Neuron (in vitro differentiated cells): ENCODE data around the gene GDPGP1.
"Not testable (repeated sequence)": the region's sequence is repeated elsewhere in the genome, so short reads cannot be mapped to it uniquely, and the experiment has no call there.

Experiments
- H2AFZ ChIP-seq: one replicate; pipeline ENCODE4 v1.6.1; 2013; ENCODE audit warnings: low read depth, mild to moderate bottlenecking, inconsistent platforms, low read length, moderate library complexity
- H3K27me3 ChIP-seq: one replicate; pipeline ENCODE4 v1.6.1; 2013; ENCODE audit warnings: low read length; ENCODE audit not compliant: insufficient read depth
- H3K36me3 ChIP-seq: one replicate; pipeline ENCODE4 v1.6.1; 2013; ENCODE audit warnings: low read length; ENCODE audit not compliant: insufficient read depth
- H3K4me1 ChIP-seq: one replicate; pipeline ENCODE4 v1.6.1; 2013; ENCODE audit warnings: low read length; ENCODE audit not compliant: insufficient read depth
- H3K4me3 ChIP-seq: 2 replicates; pipeline ENCODE4 v1.5.1; 2013; ENCODE audit warnings: mild to moderate bottlenecking, low read length, moderate library complexity
- H3K9me3 ChIP-seq: one replicate; pipeline ENCODE4 v1.6.1; 2013; ENCODE audit warnings: low read length

Gene GDPGP1

GRCh38 chr15:90266061-90266431 is 32.0 kb downstream of the GDPGP1 start:
- H3K9me3 ChIP-seq = no peaks in the 10 kb centered on the region
- no peaks in the 10 kb centered on the region for H3K27me3 ChIP-seq
- peak overlapping the region; percentile 83 for H3K4me3 ChIP-seq
- H2AFZ ChIP-seq = peak overlapping the region; percentile 82
- H3K36me3 ChIP-seq = peaks cover 31% of the 10 kb centered on the region
- peaks cover 29% of the 10 kb centered on the region for H3K4me1 ChIP-seq

GRCh38 chr15:90266485-90266884 is 32.5 kb downstream of the GDPGP1 start:
- Histone ChIP-seq H3K27me3 (no peaks in the 10 kb centered on the region), H3K36me3 (peaks cover 36% of the 10 kb centered on the region), H3K4me3 (peak overlapping the region; percentile 83), H2AFZ (no peak overlapping the region), H3K9me3 (no peaks in the 10 kb centered on the region), H3K4me1 (peaks cover 29% of the 10 kb centered on the region)

- Histone ChIP-seq H3K9me3 (no peaks in the 10 kb centered on the region), H3K4me1 (peaks cover 29% of the 10 kb centered on the region), H3K36me3 (peaks cover 54% of the 10 kb centered on the region), H3K27me3 (no peaks in the 10 kb centered on the region), H2AFZ (no peak overlapping the region), H3K4me3 (no peak overlapping the region)
These were observed 34.4 kb downstream of the GDPGP1 start for GRCh38 chr15:90268415-90268814.

GRCh38 chr15:90270502-90271150 is 36.6 kb downstream of the GDPGP1 start:
- Histone ChIP-seq H3K4me3 (no peak overlapping the region), H3K27me3 (no peaks in the 10 kb centered on the region), H3K36me3 (peaks cover 61% of the 10 kb centered on the region), H2AFZ (no peak overlapping the region), H3K9me3 (no peaks in the 10 kb centered on the region), H3K4me1 (peaks cover 20% of the 10 kb centered on the region)

- no peak overlapping the region for H2AFZ ChIP-seq
- H3K4me1 ChIP-seq = peaks cover 18% of the 10 kb centered on the region
- no peak overlapping the region for H3K4me3 ChIP-seq
- no peaks in the 10 kb centered on the region for H3K9me3 ChIP-seq
- H3K36me3 ChIP-seq = peaks cover 62% of the 10 kb centered on the region
- H3K27me3 ChIP-seq = no peaks in the 10 kb centered on the region
These were observed 37.6 kb downstream of the GDPGP1 start for GRCh38 chr15:90271459-90272166.

GRCh38 chr15:90278467-90278866 is 44.5 kb downstream of the GDPGP1 start:
- not testable (repeated sequence) for H3K4me3 ChIP-seq, H3K36me3 ChIP-seq, H3K27me3 ChIP-seq, H3K9me3 ChIP-seq, H3K4me1 ChIP-seq, H2AFZ ChIP-seq

- not testable (repeated sequence) for H2AFZ ChIP-seq, H3K36me3 ChIP-seq
These were observed 46.7 kb downstream of the GDPGP1 start for GRCh38 chr15:90280743-90281142.

GRCh38 chr15:90281637-90282036 is 47.6 kb downstream of the GDPGP1 start:
- not testable (repeated sequence) for H3K4me1 ChIP-seq, H3K9me3 ChIP-seq, H3K36me3 ChIP-seq, H2AFZ ChIP-seq, H3K4me3 ChIP-seq, H3K27me3 ChIP-seq

More at GRCh38 chr15:90280743-90281142, 46.7 kb downstream of the GDPGP1 start:
- H3K4me1 ChIP-seq, H3K9me3 ChIP-seq, H3K27me3 ChIP-seq, H3K4me3 ChIP-seq: not testable (repeated sequence)

GRCh38 chr15:90286678-90287077 is 52.7 kb downstream of the GDPGP1 start:
- peaks cover 2% of the 10 kb centered on the region for H3K36me3 ChIP-seq
- no peak overlapping the region for H2AFZ ChIP-seq
- H3K4me3 ChIP-seq = no peak overlapping the region
- H3K27me3 ChIP-seq = no peaks in the 10 kb centered on the region
- H3K4me1 ChIP-seq = no peaks in the 10 kb centered on the region
- H3K9me3 ChIP-seq = no peaks in the 10 kb centered on the region

- no peaks in the 10 kb centered on the region for H3K27me3 ChIP-seq
- no peak overlapping the region for H3K4me3 ChIP-seq
- H3K36me3 ChIP-seq = peaks cover 2% of the 10 kb centered on the region
- H2AFZ ChIP-seq = no peak overlapping the region
- no peaks in the 10 kb centered on the region for H3K4me1 ChIP-seq
- no peaks in the 10 kb centered on the region for H3K9me3 ChIP-seq
These were observed 53.1 kb downstream of the GDPGP1 start for GRCh38 chr15:90287101-90287500.

- Histone ChIP-seq H3K4me3 (no peak overlapping the region), H3K27me3 (no peaks in the 10 kb centered on the region), H3K9me3 (no peaks in the 10 kb centered on the region), H3K36me3 (peaks cover 2% of the 10 kb centered on the region), H3K4me1 (no peaks in the 10 kb centered on the region), H2AFZ (no peak overlapping the region)
These were observed 53.9 kb downstream of the GDPGP1 start for GRCh38 chr15:90287946-90288345.

GRCh38 chr15:90291679-90292356 is 57.8 kb downstream of the GDPGP1 start:
- Histone ChIP-seq H3K36me3 (no peaks in the 10 kb centered on the region), H3K4me1 (peaks cover 3% of the 10 kb centered on the region), H2AFZ (no peak overlapping the region), H3K9me3 (no peaks in the 10 kb centered on the region), H3K27me3 (no peaks in the 10 kb centered on the region), H3K4me3 (no peak overlapping the region)

- H3K4me3 ChIP-seq, H3K9me3 ChIP-seq, H3K4me1 ChIP-seq, H2AFZ ChIP-seq, H3K27me3 ChIP-seq, H3K36me3 ChIP-seq: not testable (repeated sequence)
These were observed 59.2 kb downstream of the GDPGP1 start for GRCh38 chr15:90293040-90293810.
